Measurements from ENCODE around the gene MSH5. TPM values are rescaled to one million over a fixed set of nuclear protein-coding genes. Genes with fewer than 3 reads are reported as not detected.

MSH5 gene
- total and polyA plus RNA-seq, 9 of the 15 experiments (the other 6 are each of a cell fraction or from before 2014, with no cell fraction given) = 12.5 to 104 (median 46.6) TPM

DNA sequence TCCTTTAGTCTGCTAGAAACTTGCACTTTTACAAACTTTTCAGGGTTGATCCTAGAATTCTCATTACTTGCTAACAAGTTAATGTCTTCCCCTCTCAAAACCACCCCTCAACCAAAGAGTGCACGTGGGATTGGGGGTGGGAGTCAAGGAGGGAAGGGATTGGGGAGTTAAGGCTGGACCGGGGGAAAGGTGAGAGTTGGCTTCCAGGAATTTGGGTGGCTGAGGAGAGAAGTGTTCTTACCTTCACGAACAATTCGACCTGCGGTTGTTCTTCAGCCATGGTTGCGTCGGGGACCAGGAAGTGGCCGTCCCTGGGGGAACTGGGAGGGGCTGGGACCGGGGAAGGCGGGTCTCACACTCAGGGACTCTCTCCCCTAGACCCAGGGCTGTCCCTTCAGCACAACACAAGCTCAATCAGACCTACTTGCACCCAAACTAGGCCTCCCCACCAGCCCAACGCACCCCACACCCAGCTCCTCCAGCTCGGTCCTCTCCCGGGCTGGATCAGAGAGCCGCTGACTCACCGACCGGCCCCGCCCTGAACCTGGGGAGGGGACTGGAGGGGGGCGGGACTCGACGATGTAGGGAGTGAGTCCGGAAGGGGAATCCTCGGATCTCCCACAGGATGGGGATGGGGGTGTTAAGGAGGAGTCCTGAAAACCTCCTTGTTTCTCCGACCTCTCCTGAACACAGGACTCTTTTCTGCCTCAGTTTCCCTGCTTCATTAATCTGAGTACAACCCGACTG is 3.6 kb upstream of the MSH5 start, which contains the start of gene CLIC1 (continued):
- TF ChIP-seq ZNF24 (IDR thresholded peaks at IDR 0.05) = no peak
- TF ChIP-seq NKRF (IDR thresholded peaks at IDR 0.05; ENCODE audit: borderline replicate concordance) = peak; percentile 93
- TF ChIP-seq ERF (CRISPR knock-in tag; IDR thresholded peaks at IDR 0.05) = peak; percentile 60; the same call in 1 of the 2 replicates
- peak in 1 of 2 experiments; percentile 22; a peak in 1 of 4 replicates for TF ChIP-seq RAD21 (CRISPR knock-in tag; conservative IDR thresholded peaks at IDR 0.05 in 1 of 2, IDR thresholded peaks at IDR 0.05 in 1 of 2)
- TF ChIP-seq GTF2F1 (IDR thresholded peaks at IDR 0.05; ENCODE audit: low read depth, low read length) = peak; percentile 82; the same call in 1 of the 2 replicates
- TF ChIP-seq BCOR (IDR thresholded peaks at IDR 0.05) = peak; percentile 91; the same call in 1 of the 2 replicates
- no peak for TF ChIP-seq SRSF9 (IDR thresholded peaks at IDR 0.05; ENCODE audit: borderline replicate concordance, low read depth, low read length)
- no peak for TF ChIP-seq TCF7L2 (IDR thresholded peaks at IDR 0.05; ENCODE audit: low read depth, low read length)
- TF ChIP-seq FOSL1 (tag; conservative IDR thresholded peaks at IDR 0.05) = no peak
- TF ChIP-seq ETV5 (CRISPR knock-in tag; IDR thresholded peaks at IDR 0.05; ENCODE audit: low read depth) = peak; percentile 93
- 0 out of 2 replicates have a peak, but pooled peaks have one; percentile 6 for TF ChIP-seq ZNF324 (CRISPR knock-in tag; IDR thresholded peaks at IDR 0.05)
- peak; percentile 25; the same call in 1 of the 2 replicates for TF ChIP-seq SMC3 (conservative IDR thresholded peaks at IDR 0.05; ENCODE audit: insufficient read depth, low read depth, low read length)
- TF ChIP-seq, protein P1, sequence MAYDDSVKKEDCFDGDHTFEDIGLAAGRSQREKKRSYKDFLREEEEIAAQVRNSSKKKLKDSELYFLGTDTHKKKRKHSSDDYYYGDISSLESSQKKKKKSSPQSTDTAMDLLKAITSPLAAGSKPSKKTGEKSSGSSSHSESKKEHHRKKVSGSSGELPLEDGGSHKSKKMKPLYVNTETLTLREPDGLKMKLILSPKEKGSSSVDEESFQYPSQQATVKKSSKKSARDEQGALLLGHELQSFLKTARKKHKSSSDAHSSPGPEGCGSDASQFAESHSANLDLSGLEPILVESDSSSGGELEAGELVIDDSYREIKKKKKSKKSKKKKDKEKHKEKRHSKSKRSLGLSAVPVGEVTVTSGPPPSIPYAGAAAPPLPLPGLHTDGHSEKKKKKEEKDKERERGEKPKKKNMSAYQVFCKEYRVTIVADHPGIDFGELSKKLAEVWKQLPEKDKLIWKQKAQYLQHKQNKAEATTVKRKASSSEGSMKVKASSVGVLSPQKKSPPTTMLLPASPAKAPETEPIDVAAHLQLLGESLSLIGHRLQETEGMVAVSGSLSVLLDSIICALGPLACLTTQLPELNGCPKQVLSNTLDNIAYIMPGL (CRISPR knock-in tag; IDR thresholded peaks at IDR 0.05) = peak; percentile 82; the same call in 1 of the 2 replicates
- TF ChIP-seq TAF7 (tag; IDR thresholded peaks at IDR 0.05) = peak; percentile 80
- no peak for TF ChIP-seq ETS2 (tag; IDR thresholded peaks at IDR 0.05; ENCODE audit: borderline replicate concordance, poor library complexity, severe bottlenecking)
- TF ChIP-seq MTA1 (IDR thresholded peaks at IDR 0.05; ENCODE audit: borderline replicate concordance) = 0 out of 2 replicates have a peak, but pooled peaks have one; percentile 39
- TF ChIP-seq SLC30A9 (CRISPR knock-in tag; IDR thresholded peaks at IDR 0.05) = 0 out of 2 replicates have a peak, but pooled peaks have one; percentile 3
- peak; percentile 69; the same call in 1 of the 2 replicates for TF ChIP-seq KLF1 (tag; IDR thresholded peaks at IDR 0.05)
- TF ChIP-seq, protein P2, sequence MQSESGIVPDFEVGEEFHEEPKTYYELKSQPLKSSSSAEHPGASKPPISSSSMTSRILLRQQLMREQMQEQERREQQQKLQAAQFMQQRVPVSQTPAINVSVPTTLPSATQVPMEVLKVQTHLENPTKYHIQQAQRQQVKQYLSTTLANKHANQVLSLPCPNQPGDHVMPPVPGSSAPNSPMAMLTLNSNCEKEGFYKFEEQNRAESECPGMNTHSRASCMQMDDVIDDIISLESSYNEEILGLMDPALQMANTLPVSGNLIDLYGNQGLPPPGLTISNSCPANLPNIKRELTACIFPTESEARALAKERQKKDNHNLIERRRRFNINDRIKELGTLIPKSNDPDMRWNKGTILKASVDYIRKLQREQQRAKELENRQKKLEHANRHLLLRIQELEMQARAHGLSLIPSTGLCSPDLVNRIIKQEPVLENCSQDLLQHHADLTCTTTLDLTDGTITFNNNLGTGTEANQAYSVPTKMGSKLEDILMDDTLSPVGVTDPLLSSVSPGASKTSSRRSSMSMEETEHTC (IDR thresholded peaks at IDR 0.05) = no peak
- peak in 1 of 2 experiments; percentile 11; a peak in 2 of 4 replicates for TF ChIP-seq TRIM24 (IDR thresholded peaks at IDR 0.05)
- TF ChIP-seq TGIF2 (CRISPR knock-in tag; IDR thresholded peaks at IDR 0.05) = no peak
- peak; percentile 65; the same call in 1 of the 2 replicates for TF ChIP-seq NFATC3 (IDR thresholded peaks at IDR 0.05)
